HG03103 (cell line): ENCODE data around the gene SLC9A5.

Experiments
- ATAC-seq: cut with Tn5 transposase; IDR thresholded peaks from one replicate; pipeline ENCODE4 v1.9.1; 2021; ENCODE audit warnings: low read depth; ENCODE audit not compliant: unreplicated experiment

Gene SLC9A5

GRCh38 chr16:67248401-67249177 is at the start of gene SLC9A5:
SLC9A5 (plus strand) TSS chr16:67248979; CDS start chr16:67249015, 36 bp downstream.
- ATAC-seq = no peak

DNA sequence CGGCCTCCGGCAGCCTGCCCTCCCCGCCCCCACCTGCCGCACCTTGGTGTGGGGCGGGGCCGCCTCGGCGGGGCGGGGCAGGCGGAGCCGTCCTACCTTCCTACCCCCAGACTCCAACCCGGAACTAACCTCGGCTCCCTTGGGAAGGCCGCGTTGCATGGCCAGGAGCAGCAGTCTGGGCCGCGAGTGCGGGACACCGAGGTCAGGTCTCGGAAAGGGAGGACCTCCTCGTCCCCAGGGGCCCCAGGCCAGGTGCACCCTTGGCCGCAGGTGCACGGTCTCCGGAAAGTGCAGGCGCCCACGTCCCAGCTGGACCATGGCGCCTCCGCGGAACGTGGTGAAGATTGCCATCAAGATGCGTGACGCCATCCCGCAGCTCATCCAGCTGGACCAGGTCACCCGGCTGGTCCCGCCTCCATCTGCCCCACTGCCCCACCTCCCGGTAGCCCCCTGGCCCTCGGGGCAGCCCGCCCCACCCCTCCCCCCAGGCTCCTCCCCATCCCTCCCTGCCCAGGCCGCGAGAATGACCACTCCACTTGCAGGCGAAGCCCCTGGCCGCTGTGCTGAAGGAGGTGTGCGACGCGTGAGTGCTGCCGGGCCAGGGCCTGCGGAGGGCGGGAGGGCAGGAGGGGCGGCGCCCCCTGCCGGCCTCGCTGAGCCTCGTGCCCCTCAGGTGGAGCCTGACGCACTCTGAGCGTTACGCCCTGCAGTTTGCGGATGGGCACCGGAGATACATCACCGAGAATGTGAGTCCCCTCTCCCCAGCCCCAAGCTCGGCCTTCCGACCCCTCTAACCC is 49.6 kb upstream of the SLC9A5 start, which contains the start of gene ELMO3:
Gene ELMO3 (plus strand): TSS at position 121 of the 797 bp plus-strand sequence. CDS start 196 bp downstream, at position 317.
- ATAC-seq = no peak

- ATAC-seq = no peak
Measured at GRCh38 chr16:67199808-67200198, 49.0 kb upstream of the SLC9A5 start.

GRCh38 chr16:67200491-67200890 is 48.3 kb upstream of the SLC9A5 start:
- no peak for ATAC-seq

- ATAC-seq = no peak
Measured at GRCh38 chr16:67201411-67202345, 47.1 kb upstream of the SLC9A5 start.

GRCh38 chr16:67202426-67202825 is 46.4 kb upstream of the SLC9A5 start:
- no peak for ATAC-seq

- no peak for ATAC-seq
Measured at GRCh38 chr16:67202956-67203493, 45.8 kb upstream of the SLC9A5 start.

- ATAC-seq = no peak
Measured at GRCh38 chr16:67204076-67204475, 44.7 kb upstream of the SLC9A5 start.

DNA sequence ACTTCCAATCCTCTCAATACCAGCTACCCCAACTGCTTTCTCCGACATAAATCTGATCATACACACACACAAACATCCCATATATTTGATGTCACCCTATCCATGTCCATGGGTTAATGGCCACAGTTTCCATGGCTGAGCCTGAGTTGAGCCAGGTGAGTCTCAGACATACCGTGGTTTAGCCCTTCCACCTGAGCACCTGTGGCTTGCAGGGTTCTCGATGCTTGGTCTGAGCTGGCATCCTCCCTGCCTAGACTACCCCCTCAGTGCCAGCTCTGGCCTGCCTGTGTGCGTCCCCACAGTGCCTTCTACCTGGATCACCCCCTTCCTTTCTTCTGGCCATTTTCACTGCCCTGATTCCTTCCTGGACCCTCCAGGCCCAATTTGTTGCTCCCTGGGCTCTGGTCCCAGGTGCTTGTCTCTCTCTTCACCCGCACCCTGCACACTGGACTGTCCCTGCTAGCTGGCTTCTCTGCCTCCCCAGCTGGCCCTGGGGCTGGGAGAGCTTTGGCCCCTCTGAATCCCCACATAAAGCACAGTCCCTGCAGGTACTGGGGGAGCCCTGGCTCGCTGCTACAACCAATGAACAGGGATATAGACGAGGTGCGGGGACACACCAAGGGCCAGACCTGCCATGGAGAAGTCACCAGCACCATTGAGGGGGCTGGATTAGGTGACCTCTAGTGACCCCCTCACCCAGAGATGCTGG is 42.5 kb upstream of the SLC9A5 start:
- no peak for ATAC-seq

- no peak for ATAC-seq
Measured at GRCh38 chr16:67206838-67207248, 41.9 kb upstream of the SLC9A5 start.

- ATAC-seq = no peak
Measured at GRCh38 chr16:67207249-67208091, 41.3 kb upstream of the SLC9A5 start.

DNA sequence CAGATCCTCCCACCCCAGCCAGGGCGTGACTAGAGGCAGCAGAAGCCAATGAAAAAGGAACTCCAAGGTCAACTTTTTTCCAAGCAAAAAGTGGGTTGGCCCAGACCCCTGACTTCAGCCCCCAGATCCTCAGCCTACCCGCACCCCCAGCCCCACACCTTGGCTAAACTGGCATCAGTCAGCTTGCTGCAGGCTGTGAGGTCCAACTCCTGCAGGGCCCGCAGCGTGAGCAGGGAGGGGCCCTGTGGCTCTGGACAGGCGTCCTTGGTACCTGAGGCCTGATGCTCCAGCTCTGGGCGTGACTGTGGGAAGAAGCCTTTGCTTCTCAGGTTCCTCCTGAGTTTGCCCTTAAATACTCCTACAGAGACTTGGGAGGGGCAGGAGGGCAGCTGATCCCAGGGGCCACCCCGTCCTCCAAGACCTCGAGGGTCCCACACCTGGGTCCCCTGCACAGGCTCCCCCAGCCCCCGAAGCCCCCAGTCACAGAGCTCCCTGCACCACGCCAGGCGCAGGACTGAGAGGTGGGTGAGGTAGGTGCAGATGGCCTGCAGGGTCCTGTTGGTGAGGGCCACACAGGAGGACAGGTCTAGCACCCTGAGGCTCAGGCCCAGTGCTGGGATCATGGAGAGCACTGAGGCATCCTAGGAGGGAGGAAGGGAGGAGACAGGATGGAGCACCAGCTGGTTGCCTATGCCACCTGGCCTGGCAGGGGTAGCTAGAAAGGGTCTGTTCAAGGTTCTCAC is 40.5 kb upstream of the SLC9A5 start:
- no peak for ATAC-seq

DNA sequence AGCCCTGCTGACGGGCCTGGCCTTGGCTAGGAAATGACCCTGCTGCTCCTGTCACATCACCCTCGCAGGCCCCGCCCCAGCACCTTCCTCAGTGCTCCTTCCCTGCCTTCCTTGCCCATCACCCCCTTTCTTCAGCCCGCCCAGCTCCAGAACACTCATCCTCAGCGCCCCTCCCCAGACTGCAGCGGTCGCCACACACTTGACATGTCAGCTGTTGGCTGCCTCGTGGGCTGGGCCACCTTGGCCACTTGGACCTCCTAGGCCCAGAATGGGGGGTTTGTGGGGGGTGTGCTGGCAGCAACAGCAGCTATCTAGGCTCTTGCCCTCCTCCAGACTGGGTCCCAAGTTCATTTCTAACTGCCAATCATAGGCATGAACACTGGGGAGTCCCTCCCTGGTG is 39.2 kb upstream of the SLC9A5 start:
- ATAC-seq = no peak

DNA sequence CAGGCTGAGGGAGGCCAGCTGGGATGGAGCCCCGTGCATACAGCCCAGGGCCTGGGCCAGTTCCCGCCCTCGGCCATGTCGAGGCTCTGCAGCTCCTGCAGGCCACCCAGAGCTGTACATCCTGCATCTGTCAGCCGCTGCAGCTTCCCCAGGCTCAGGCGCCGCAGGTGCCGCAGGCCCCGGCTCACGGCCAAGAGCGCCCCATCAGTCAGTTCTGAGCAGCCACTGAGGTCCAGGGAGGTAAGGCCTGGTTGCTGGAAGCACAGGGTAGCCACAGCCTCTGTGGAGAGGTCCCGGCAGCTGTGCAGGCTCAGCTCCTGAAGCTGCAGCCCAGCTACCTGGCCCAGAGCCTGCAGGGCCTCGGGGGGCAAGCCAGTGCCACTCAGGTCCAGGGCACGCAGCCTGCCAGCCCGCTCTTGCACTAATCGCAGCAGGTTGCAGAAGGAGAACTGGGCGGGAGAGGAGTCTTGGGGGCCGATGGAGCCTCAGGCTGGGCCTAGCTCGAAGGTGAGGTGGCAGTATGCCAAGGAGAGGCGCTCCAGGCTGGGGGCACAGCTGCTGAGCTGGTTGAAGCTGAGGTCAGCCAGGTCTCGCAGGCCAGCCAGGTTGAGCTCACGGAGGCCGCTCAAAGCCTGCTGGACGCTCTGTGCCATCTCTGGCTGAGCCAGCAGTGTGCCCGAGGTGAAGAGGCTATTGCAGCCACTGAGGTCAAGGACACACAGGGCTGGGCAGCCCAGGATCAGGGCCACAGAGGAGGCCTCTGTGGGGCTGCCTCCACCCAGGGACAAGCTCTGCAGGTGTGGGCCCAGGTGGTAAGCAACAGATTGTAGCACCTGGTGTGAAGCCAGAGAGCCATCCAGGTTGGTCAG is 38.5 kb upstream of the SLC9A5 start:
- no peak for ATAC-seq

DNA sequence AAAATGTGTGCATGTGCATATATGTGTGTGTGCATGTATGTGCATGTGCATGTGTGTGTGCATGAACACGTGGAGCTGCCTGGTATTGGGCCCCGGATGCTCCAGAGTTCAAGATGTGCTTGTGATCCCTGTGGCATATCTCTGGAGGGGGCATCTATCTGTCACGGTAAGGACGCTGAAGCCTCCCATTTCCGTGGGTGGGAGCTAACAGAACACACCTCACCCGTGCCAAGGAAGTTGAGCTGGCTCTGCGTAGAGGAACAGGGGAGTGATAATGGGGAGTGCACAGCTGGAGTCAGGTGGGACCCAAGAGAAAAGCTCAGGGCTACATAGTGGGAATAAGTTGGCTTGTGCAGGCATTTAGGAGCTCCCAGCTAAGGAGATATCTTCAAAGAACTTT is 37.1 kb upstream of the SLC9A5 start:
- ATAC-seq = no peak

- ATAC-seq = no peak
Measured at GRCh38 chr16:67212766-67213165, 36.0 kb upstream of the SLC9A5 start.
